D721Med (cell line): ENCODE measurements around the gene GBP2.

Experiments
- DNase-seq: peaks from one replicate; pipeline ENCODE4 v3.0.0; 2011; ENCODE audit warnings: low spot score; ENCODE audit not compliant: insufficient read length
- FAIRE-seq: peaks from 2 replicates; lab custom pipeline; 2011; peaks lifted over from hg19 to GRCh38; lab: Jason Lieb, UNC
- TF ChIP-seq, protein P1 (sequence below): IDR thresholded peaks from 2 replicates; pipeline ENCODE4 v1.5.1; 2012; ENCODE audit warnings: mild to moderate bottlenecking, control low read depth; ENCODE audit not compliant: insufficient read depth; ENCODE audit errors: missing control alignments

Gene GBP2

DNA sequence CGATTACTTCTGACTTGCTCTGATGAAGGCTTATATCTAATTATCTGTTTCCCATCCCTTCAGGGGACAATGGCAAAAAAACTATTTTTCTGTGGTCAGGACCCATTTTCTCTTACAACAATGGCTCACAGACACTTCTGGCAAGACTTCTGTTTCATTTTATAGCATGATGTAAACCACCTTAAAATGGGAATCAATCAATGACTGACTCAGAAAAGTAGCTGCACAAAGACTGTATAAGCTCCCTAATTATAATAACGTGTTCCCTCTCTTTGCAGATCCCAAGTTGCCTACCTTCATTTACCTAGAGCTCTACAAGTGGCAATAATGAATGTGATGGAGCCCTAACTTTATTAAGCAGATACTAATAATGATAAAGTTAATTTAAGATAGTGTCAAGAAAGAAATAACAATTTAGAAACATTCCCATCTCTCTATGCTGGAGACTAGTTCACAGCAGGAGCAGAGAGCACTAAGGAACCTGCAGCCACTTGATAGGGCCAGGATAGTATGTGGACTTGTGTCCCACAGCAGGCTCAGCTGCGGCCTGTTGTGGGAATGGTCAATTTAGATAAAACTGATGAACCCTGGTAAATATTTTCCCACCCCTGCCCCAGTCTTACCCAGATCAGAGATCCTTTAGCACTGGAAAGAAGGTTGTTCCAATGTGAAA, 538 bp downstream of the GBP2 start:
- DNase-seq (no peak), FAIRE-seq (no peak)
- TF ChIP-seq, protein P1, sequence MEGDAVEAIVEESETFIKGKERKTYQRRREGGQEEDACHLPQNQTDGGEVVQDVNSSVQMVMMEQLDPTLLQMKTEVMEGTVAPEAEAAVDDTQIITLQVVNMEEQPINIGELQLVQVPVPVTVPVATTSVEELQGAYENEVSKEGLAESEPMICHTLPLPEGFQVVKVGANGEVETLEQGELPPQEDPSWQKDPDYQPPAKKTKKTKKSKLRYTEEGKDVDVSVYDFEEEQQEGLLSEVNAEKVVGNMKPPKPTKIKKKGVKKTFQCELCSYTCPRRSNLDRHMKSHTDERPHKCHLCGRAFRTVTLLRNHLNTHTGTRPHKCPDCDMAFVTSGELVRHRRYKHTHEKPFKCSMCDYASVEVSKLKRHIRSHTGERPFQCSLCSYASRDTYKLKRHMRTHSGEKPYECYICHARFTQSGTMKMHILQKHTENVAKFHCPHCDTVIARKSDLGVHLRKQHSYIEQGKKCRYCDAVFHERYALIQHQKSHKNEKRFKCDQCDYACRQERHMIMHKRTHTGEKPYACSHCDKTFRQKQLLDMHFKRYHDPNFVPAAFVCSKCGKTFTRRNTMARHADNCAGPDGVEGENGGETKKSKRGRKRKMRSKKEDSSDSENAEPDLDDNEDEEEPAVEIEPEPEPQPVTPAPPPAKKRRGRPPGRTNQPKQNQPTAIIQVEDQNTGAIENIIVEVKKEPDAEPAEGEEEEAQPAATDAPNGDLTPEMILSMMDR = no peak

DNA sequence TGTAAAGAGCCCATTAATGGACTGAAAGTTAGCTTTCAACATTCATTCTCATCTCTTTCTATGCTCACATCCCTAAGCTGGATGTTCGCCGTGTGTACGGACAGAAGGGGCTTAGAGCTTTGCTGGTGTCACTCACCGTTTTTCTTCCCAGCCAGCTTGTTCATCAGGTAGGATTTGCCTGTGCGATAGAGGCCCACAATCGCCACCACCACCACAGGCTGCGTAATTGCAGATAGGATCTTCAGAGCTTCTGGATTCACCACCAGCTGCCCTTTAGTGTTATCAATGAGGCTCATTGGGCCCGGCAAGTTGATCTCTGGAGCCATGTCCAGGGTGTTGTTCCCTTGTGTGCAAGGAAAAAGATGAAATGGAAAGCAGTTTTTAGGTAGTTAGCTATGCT, 4.3 kb downstream of the GBP2 start:
- DNase-seq (no peak), FAIRE-seq (no peak)
- TF ChIP-seq, protein P1 = no peak

DNA sequence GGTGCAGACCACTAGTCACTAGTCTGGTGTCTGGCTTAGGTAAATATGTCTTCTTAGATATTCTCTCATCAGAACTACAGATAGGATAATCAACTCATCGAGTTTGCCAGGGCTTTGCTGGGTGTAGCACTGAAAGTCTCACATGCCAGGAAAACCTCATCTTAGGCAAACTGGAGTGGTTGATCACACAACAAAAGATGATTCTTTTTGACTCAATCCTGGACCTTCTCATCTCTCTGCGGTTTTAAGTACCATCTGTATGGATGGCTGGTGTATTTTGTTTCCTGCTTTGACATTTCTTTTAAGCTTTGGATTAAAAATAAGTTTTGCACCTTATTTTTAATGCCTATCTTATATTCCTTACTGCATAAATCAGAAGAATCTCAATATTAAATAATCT, 11.3 kb downstream of the GBP2 start:
- TF ChIP-seq, protein P1 = no peak
- FAIRE-seq (no peak), DNase-seq (no peak)

DNA sequence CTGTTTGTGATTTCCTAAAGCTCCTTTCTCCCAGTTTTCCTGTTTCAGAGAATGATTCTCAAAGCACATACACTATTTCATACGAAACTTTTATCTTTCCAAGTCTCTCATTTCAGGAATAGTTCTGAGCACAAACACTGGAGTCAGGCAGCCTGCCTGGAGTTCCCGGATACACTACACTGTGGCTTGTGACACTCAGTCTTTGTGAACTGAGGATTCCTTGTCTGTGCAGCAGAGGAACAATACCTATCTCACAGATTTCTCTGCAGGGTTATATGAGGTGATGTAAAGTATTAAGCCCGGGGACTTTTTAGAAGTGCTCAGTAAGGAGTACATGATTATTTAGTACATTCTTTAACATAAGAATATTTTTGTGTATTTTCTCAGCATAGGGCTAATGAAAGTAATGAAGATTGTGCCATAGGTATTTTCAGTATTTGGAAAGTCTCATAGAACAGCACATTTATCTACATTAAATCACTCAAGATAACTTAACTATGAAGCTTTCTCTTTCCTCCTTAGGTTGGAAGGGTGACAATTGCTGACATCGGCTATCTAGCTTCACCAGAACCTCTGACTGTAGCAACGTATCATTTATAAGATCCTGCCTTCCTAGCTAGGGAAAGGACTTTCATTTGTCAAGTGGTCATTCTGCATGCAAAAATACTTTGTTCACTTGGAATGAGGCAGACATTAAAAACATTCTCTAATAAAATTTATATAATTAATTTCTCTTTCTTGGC, 12.9 kb downstream of the GBP2 start:
- TF ChIP-seq, protein P1 = no peak
- DNase-seq (no peak), FAIRE-seq (no peak)

DNA sequence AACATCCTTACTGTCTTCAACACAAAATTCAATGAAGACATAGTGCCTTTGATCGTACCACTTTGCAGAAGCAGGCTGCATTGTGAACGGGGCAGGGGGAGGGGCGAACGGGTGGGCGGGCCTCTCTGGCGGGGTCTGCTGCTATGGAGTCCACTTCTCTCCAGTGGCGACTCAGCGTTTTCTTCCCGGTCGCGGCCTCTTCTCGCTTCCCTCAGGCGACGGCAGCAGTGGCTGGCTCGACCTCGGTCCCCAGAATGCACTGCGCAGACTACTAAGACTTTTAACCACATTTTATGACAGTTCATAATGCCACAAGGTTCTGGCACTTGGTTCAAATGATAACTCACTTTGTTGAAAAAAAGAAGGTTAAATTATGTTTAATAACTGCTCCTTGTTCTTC, 21.2 kb downstream of the GBP2 start:
- TF ChIP-seq, protein P1 = no peak
- FAIRE-seq (no peak), DNase-seq (no peak)

DNA sequence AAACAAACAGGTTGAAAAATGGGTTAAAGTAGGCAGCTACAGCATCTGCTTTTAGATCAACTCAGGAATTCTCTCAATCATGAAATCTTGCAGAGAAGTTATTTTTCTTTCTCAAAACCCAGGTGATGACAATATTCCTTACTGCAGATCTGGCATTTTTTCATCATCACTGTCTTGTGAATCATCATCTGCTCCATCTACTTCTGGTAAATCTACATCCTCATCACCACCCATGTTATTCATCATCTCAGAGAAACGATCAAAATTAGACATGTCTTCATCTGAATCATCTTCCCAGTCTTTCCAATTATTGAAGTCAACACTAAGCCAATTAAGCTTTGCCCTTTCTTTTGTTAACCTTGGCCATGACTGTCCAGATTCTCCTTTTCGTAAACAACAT, 21.8 kb downstream of the GBP2 start:
- DNase-seq (no peak), FAIRE-seq (no peak)
- TF ChIP-seq, protein P1 = no peak

DNA sequence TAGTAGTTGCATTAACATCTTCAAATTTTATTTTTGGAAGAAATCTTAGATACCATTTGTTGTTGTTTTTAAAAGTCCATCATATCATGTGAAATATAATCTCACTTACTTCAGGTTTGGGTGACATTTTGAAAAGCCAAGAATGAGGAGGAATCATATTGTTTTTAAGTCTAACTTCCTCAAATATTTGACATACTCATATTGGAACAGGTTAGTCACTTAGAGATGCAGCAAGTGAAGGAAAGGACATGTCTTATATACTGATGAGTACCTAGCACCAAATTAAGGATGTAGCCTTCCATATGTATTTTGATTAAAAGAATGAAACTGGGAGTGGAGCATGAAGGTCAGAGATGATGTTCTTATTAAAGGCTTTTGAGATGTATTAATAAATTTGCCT, 23.9 kb downstream of the GBP2 start:
- TF ChIP-seq, protein P1 = no peak
- FAIRE-seq (no peak), DNase-seq (no peak)
